GM18502 (cell line): ENCODE measurements around the gene ATP1B3.
"Not testable (repeated sequence)": the region's sequence is repeated elsewhere in the genome, so short reads cannot be mapped to it uniquely, and the experiment has no call there.

Source experiments
- ATAC-seq: cut with Tn5 transposase; IDR thresholded peaks from one replicate; pipeline ENCODE4 v1.9.1; 2021; ENCODE audit warnings: mild to moderate bottlenecking; ENCODE audit not compliant: unreplicated experiment, poor library complexity

ATP1B3 gene

GRCh38 chr3:141898908-141899307 lies 22.5 kb downstream of the ATP1B3 start:
- no peak for ATAC-seq

- no peak for ATAC-seq
Observed at GRCh38 chr3:141900343-141900742, 23.9 kb downstream of the ATP1B3 start.

- no peak for ATAC-seq
Observed at GRCh38 chr3:141901914-141902313, 25.5 kb downstream of the ATP1B3 start.

GRCh38 chr3:141904203-141904602 lies 27.8 kb downstream of the ATP1B3 start:
- ATAC-seq, result no peak

GRCh38 chr3:141905129-141905528 lies 28.7 kb downstream of the ATP1B3 start:
- no peak for ATAC-seq

GRCh38 chr3:141909408-141909807 lies 33.0 kb downstream of the ATP1B3 start:
- ATAC-seq, result no peak

GRCh38 chr3:141909986-141910385 lies 33.5 kb downstream of the ATP1B3 start:
- ATAC-seq, result not testable (repeated sequence)

GRCh38 chr3:141913150-141913811 lies 36.8 kb downstream of the ATP1B3 start:
- ATAC-seq, result no peak

- no peak for ATAC-seq
Observed at GRCh38 chr3:141914311-141914710, 37.9 kb downstream of the ATP1B3 start.

GRCh38 chr3:141915016-141915415 lies 38.6 kb downstream of the ATP1B3 start:
- no peak for ATAC-seq

- ATAC-seq, result no peak
Observed at GRCh38 chr3:141915766-141916165, 39.3 kb downstream of the ATP1B3 start.

- no peak for ATAC-seq
Observed at GRCh38 chr3:141920701-141921100, 44.3 kb downstream of the ATP1B3 start.

- no peak for ATAC-seq
Observed at GRCh38 chr3:141921316-141921715, 44.9 kb downstream of the ATP1B3 start.

- not testable (repeated sequence) for ATAC-seq
Observed at GRCh38 chr3:141925677-141926076, 49.2 kb downstream of the ATP1B3 start.

GRCh38 chr3:141926929-141927328 lies 50.5 kb downstream of the ATP1B3 start:
- ATAC-seq, result no peak

GRCh38 chr3:141928631-141929270 lies 52.3 kb downstream of the ATP1B3 start:
- ATAC-seq, result no peak

GRCh38 chr3:141929341-141929995 lies 53.0 kb downstream of the ATP1B3 start:
- no peak for ATAC-seq

GRCh38 chr3:141930801-141931200 lies 54.4 kb downstream of the ATP1B3 start:
- no peak for ATAC-seq

- no peak for ATAC-seq
Observed at GRCh38 chr3:141933421-141934300, 57.2 kb downstream of the ATP1B3 start.

- no peak for ATAC-seq
Observed at GRCh38 chr3:141934354-141934753, 57.9 kb downstream of the ATP1B3 start.
